ENCODE measurements around the gene STARD7. TPM values are rescaled to one million over a fixed set of nuclear protein-coding genes. Genes with fewer than 3 reads are reported as not detected.
A peak's percentile ranks its signal among the peaks of the same experiment; 100 is the strongest.

STARD7 gene
- total and polyA plus RNA-seq, 2 donors (not counting 1 experiment from before 2014, with no cell fraction given) = 35.1 to 133 TPM

GRCh38 chr2:96156011-96156820 is 52.4 kb downstream of the STARD7 start:
- Histone ChIP-seq H3K36me3 (replicated peaks in 1 of 2; ENCODE audit: control extremely low read depth in 1 of 2, control insufficient read depth in 1 of 2, extremely low read depth in 1 of 2, insufficient read depth in 2 of 2, low read length in 1 of 2) (no peaks in the 10 kb centered on the region), H3K27ac (ENCODE audit: low read length in 2 of 2) (no peak overlapping the region), H3K4me3 (ENCODE audit: control extremely low read depth in 1 of 5, extremely low read depth in 1 of 5, insufficient read depth in 1 of 5, low read depth in 2 of 5, low read length in 4 of 5) (no peak overlapping the region), H3K4me2 (replicated peaks; ENCODE audit: low read depth, low read length, poor library complexity, severe bottlenecking) (peak overlapping the region; percentile 69), H4K20me1 (ENCODE audit: control insufficient read depth, insufficient read depth, low read length, poor library complexity, severe bottlenecking) (no peaks in the 10 kb centered on the region), H3K27me3 (replicated peaks in 1 of 4; ENCODE audit: control extremely low read depth in 1 of 4, control insufficient read depth in 3 of 4, insufficient read depth in 4 of 4, low read length in 3 of 4) (no peaks in the 10 kb centered on the region), H3K79me2 (ENCODE audit: control insufficient read depth, insufficient read depth, low read length) (no peaks in the 10 kb centered on the region), H3K9me3 (ENCODE audit: control extremely low read depth in 1 of 3, control insufficient read depth in 2 of 3, insufficient read depth in 1 of 3, low read length in 2 of 3) (peaks cover 0 to 5% (median 0%) of the 10 kb centered on the region in 3 donors), H2AFZ (ENCODE audit: insufficient read depth, low read depth, low read length, poor library complexity, severe bottlenecking) (no peak overlapping the region), H3K9ac (ENCODE audit: low read length) (no peak overlapping the region), H3K4me1 (ENCODE audit: control insufficient read depth in 2 of 2, insufficient read depth in 2 of 2, low read length in 2 of 2) (peaks cover 50 to 55% of the 10 kb centered on the region in 2 donors)
- peak; percentile 24 for DNase-seq
- ATAC-seq (ENCODE audit: low read depth) = no peak
- ChIA-PET POLR2A (interaction anchor here (3.0 to 4.2 kb wide), 2 partner anchors 10 to 17 kb away, joined by 8 to 47 read pairs; partner anchors contain the start of gene DUSP2), CTCF (interaction anchor here (1.0 to 23.6 kb wide), 7 partner anchors 8 to 109 kb away, joined by 3 to 1065 read pairs (median 18); partner anchors contain the start of genes ASTL and DUSP2)
- TF ChIP-seq CTCF (IDR thresholded peaks at IDR 0.05) (no peak), EZH2 (IDR thresholded peaks at IDR 0.05; ENCODE audit: borderline replicate concordance, insufficient read depth, low read depth, low read length, poor library complexity, severe bottlenecking) (no peak)
- peak overlapping the region; percentile 77 for H3K4me3 Mint-ChIP-seq
- peaks cover 2% of the 10 kb centered on the region for H3K9me3 Mint-ChIP-seq (ENCODE audit: insufficient read depth)
- peak overlapping the region; percentile 46 for H3K27ac Mint-ChIP-seq
- intact Hi-C loops (cut with micrococcal nuclease) = loop anchor here (2.0 kb wide), 1 partner anchor 19 kb away; no protein-coding TSS in a partner anchor
- 73% methylated on average over 6 of the region's 10 CpGs for WGBS (ENCODE audit: insufficient coverage)
- H3K4me1 Mint-ChIP-seq = peaks cover 70% of the 10 kb centered on the region
- H3K27me3 Mint-ChIP-seq = no peaks in the 10 kb centered on the region

All from B cell (primary cell).